H1 (cell line): ENCODE data around the gene GTSF1L. TPM values are rescaled to one million over a fixed set of nuclear protein-coding genes. Genes with fewer than 3 reads are reported as not detected.

Source experiments
- RFX5 ChIP-seq: IDR thresholded peaks from 2 replicates; pipeline ENCODE4 v1.6.1; 2011; ENCODE audit warnings: low read depth, low read length, improper control_type of control experiment, borderline replicate concordance
- TEAD4 ChIP-seq: IDR thresholded peaks from 2 replicates; pipeline ENCODE4 v1.6.1; 2012; ENCODE audit warnings: low read depth, low read length, inconsistent platforms, mixed read lengths
- polyA plus RNA-seq, 7 experiments: library from polyadenylated mRNA; depleted of rRNA in 3 of 7; stranded (reverse) in 5 of 7; unstranded in 2 of 7; fragments of >200 nt in 5 of 7; fragments of 200-250 nt in 2 of 7; gene quantifications; 1 replicate in 5 of 7; 2 replicates in 1 of 7; 4 replicates in 1 of 7; pipeline versions ENCODE4 v1.2.1 to v1.2.3, GENCODE V29; 2011 to 2013; ENCODE audit warnings: missing spikeins in 2 of 7, mixed read lengths in 2 of 7
- total RNA-seq: library from RNA; stranded (reverse); fragmentation: NEBNext Ultra II Directional; extraction: Animal tissue kit (Norgen Biotek cat#: 25700); gene quantifications from 2 replicates; pipeline ENCODE4 v1.2.1, GENCODE V29; 2021
- TF ChIP-seq, protein P1 (sequence below): fragments of 300-600 bp; sonication (generic); IDR thresholded peaks from 2 replicates; pipeline ENCODE4 v1.7.1; 2012; ENCODE audit warnings: low read length, moderate library complexity, mild to moderate bottlenecking, inconsistent platforms; ENCODE audit not compliant: insufficient replicate concordance
- TF ChIP-seq, protein P2 (sequence below): IDR thresholded peaks from 2 replicates; pipeline ENCODE4 v1.6.1; 2012; ENCODE audit warnings: inconsistent platforms
- TF ChIP-seq, protein P3 (sequence below), 3 experiments: IDR thresholded peaks; 1 replicate in 2 of 3; 2 replicates in 1 of 3; pipeline versions ENCODE4 v1.5.1 to v1.6.1; 2011; ENCODE audit warnings: low read length in 3 of 3, mild to moderate bottlenecking in 3 of 3, inconsistent platforms in 2 of 3, low read depth in 1 of 3, moderate library complexity in 1 of 3; ENCODE audit not compliant: insufficient read depth in 1 of 3; ENCODE audit errors: control extremely low read depth in 1 of 3

Gene GTSF1L
- total and polyA plus RNA-seq, 2 of the 8 experiments (the other 6 are each of a cell fraction or from before 2014, with no cell fraction given), result not detected

DNA sequence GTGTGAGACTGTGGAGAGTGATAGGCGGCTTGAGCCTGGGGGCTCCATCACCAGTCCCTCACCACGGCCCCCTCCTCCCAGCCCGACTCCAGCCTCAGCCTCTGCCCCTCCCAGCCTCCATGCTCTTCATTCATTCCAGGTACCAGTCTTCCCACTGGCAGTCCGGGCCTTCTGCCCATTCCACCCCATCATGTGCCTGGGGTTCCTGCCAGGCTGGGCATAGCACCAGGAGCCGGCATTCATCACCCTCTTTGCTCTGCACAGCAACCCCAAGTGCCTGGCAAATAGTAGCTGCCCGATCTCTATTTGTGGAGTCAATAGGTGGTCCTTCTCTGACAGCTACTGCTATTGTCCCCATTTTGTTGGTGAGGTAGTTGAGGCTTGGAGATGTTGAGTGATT, 39.6 kb upstream of the GTSF1L start (continued):
- TF ChIP-seq, protein P1, sequence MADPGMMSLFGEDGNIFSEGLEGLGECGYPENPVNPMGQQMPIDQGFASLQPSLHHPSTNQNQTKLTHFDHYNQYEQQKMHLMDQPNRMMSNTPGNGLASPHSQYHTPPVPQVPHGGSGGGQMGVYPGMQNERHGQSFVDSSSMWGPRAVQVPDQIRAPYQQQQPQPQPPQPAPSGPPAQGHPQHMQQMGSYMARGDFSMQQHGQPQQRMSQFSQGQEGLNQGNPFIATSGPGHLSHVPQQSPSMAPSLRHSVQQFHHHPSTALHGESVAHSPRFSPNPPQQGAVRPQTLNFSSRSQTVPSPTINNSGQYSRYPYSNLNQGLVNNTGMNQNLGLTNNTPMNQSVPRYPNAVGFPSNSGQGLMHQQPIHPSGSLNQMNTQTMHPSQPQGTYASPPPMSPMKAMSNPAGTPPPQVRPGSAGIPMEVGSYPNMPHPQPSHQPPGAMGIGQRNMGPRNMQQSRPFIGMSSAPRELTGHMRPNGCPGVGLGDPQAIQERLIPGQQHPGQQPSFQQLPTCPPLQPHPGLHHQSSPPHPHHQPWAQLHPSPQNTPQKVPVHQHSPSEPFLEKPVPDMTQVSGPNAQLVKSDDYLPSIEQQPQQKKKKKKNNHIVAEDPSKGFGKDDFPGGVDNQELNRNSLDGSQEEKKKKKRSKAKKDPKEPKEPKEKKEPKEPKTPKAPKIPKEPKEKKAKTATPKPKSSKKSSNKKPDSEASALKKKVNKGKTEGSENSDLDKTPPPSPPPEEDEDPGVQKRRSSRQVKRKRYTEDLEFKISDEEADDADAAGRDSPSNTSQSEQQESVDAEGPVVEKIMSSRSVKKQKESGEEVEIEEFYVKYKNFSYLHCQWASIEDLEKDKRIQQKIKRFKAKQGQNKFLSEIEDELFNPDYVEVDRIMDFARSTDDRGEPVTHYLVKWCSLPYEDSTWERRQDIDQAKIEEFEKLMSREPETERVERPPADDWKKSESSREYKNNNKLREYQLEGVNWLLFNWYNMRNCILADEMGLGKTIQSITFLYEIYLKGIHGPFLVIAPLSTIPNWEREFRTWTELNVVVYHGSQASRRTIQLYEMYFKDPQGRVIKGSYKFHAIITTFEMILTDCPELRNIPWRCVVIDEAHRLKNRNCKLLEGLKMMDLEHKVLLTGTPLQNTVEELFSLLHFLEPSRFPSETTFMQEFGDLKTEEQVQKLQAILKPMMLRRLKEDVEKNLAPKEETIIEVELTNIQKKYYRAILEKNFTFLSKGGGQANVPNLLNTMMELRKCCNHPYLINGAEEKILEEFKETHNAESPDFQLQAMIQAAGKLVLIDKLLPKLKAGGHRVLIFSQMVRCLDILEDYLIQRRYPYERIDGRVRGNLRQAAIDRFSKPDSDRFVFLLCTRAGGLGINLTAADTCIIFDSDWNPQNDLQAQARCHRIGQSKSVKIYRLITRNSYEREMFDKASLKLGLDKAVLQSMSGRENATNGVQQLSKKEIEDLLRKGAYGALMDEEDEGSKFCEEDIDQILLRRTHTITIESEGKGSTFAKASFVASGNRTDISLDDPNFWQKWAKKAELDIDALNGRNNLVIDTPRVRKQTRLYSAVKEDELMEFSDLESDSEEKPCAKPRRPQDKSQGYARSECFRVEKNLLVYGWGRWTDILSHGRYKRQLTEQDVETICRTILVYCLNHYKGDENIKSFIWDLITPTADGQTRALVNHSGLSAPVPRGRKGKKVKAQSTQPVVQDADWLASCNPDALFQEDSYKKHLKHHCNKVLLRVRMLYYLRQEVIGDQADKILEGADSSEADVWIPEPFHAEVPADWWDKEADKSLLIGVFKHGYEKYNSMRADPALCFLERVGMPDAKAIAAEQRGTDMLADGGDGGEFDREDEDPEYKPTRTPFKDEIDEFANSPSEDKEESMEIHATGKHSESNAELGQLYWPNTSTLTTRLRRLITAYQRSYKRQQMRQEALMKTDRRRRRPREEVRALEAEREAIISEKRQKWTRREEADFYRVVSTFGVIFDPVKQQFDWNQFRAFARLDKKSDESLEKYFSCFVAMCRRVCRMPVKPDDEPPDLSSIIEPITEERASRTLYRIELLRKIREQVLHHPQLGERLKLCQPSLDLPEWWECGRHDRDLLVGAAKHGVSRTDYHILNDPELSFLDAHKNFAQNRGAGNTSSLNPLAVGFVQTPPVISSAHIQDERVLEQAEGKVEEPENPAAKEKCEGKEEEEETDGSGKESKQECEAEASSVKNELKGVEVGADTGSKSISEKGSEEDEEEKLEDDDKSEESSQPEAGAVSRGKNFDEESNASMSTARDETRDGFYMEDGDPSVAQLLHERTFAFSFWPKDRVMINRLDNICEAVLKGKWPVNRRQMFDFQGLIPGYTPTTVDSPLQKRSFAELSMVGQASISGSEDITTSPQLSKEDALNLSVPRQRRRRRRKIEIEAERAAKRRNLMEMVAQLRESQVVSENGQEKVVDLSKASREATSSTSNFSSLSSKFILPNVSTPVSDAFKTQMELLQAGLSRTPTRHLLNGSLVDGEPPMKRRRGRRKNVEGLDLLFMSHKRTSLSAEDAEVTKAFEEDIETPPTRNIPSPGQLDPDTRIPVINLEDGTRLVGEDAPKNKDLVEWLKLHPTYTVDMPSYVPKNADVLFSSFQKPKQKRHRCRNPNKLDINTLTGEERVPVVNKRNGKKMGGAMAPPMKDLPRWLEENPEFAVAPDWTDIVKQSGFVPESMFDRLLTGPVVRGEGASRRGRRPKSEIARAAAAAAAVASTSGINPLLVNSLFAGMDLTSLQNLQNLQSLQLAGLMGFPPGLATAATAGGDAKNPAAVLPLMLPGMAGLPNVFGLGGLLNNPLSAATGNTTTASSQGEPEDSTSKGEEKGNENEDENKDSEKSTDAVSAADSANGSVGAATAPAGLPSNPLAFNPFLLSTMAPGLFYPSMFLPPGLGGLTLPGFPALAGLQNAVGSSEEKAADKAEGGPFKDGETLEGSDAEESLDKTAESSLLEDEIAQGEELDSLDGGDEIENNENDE, result no peak
- TF ChIP-seq RFX5, result no peak
- TF ChIP-seq TEAD4, result no peak
- TF ChIP-seq, protein P2, sequence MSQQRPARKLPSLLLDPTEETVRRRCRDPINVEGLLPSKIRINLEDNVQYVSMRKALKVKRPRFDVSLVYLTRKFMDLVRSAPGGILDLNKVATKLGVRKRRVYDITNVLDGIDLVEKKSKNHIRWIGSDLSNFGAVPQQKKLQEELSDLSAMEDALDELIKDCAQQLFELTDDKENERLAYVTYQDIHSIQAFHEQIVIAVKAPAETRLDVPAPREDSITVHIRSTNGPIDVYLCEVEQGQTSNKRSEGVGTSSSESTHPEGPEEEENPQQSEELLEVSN, result no peak
- TF ChIP-seq, protein P3, sequence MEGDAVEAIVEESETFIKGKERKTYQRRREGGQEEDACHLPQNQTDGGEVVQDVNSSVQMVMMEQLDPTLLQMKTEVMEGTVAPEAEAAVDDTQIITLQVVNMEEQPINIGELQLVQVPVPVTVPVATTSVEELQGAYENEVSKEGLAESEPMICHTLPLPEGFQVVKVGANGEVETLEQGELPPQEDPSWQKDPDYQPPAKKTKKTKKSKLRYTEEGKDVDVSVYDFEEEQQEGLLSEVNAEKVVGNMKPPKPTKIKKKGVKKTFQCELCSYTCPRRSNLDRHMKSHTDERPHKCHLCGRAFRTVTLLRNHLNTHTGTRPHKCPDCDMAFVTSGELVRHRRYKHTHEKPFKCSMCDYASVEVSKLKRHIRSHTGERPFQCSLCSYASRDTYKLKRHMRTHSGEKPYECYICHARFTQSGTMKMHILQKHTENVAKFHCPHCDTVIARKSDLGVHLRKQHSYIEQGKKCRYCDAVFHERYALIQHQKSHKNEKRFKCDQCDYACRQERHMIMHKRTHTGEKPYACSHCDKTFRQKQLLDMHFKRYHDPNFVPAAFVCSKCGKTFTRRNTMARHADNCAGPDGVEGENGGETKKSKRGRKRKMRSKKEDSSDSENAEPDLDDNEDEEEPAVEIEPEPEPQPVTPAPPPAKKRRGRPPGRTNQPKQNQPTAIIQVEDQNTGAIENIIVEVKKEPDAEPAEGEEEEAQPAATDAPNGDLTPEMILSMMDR (IDR thresholded peaks at IDR 0.05; ENCODE audit: control extremely low read depth in 1 of 3, insufficient read depth in 1 of 3, low read depth in 1 of 3, low read length in 3 of 3), result no peak
